K562 (cell line): Measurements from ENCODE around the gene KDM4C. TPM values are rescaled to one million over a fixed set of nuclear protein-coding genes. Genes with fewer than 3 reads are reported as not detected.
A peak's percentile ranks its signal among the peaks of the same experiment; 100 is the strongest.

Experiments
- ATAC-seq: fragments of 200-7000 bp; cut with Tn5 transposase; 3 replicates; pipeline ENCODE4 v1.9.1; 2020; ENCODE audit warnings: moderate library complexity
- BruUV-seq: library from RNA; stranded (reverse); fragments of 400-500 nt; replicated peaks from 2 replicates; lab custom pipeline; 2021; lab: Mats Ljungman, UMichigan
- CTCF ChIA-PET: fragments of 300-600 bp; formaldehyde crosslinking; extraction: SDS; loops from one replicate; lab custom pipeline; 2021; ENCODE audit warnings: low intra/inter-chr PET ratio; lab: Yijun Ruan, JAX
- POLR2A ChIA-PET: fragments of 300-600, 350-650 bp; sonication (Branson Sonifier 250); formaldehyde crosslinking; extraction: SDS; loops from one replicate; lab custom pipeline; 2021; ENCODE audit warnings: antibody characterized with exemption, inconsistent platforms; lab: Yijun Ruan, JAX
- DNase-seq, 4 experiments: peaks; one replicate each; pipeline versions ENCODE4 v3.0.0 to v3.0.0-alpha.2; 2011 to 2018; ENCODE audit warnings: low spot score in 3 of 4, mixed read lengths in 3 of 4; ENCODE audit errors: extremely low read depth in 1 of 4
- FAIRE-seq: peaks from 2 replicates; lab custom pipeline; 2011; peaks lifted over from hg19 to GRCh38; lab: Jason Lieb, UNC
- H2AFZ ChIP-seq: 2 replicates; pipeline ENCODE4 v1.6.0; 2011; ENCODE audit warnings: low read depth, low read length, control low read depth, inconsistent platforms
- H3K27ac ChIP-seq: fragments of 200-600 bp; 3 replicates; pipeline ENCODE4 v1.8.0; 2011; ENCODE audit warnings: low read depth, mild to moderate bottlenecking, control low read depth, inconsistent platforms, low read length, moderate library complexity, mixed read lengths; ENCODE audit errors: extremely low read depth
- H3K27me3 ChIP-seq, 2 experiments: fragments of 300-600 bp in 1 of 2; 2 replicates in 1 of 2; 3 replicates in 1 of 2; pipeline versions ENCODE4 v1.6.0 to v1.8.0; 2011; ENCODE audit warnings: inconsistent platforms in 2 of 2, low read length in 2 of 2, mild to moderate bottlenecking in 1 of 2, mixed read lengths in 1 of 2, moderate library complexity in 1 of 2; ENCODE audit not compliant: control insufficient read depth in 2 of 2, insufficient read depth in 2 of 2
- H3K36me3 ChIP-seq: fragments of 300-600 bp; 3 replicates; pipeline ENCODE4 v1.8.0; 2011; ENCODE audit warnings: mild to moderate bottlenecking, low read length, inconsistent platforms; ENCODE audit not compliant: control insufficient read depth, insufficient read depth
- H3K4me1 ChIP-seq, 2 experiments: fragments of 200-600 bp in 1 of 2; replicated peaks in 1 of 2; 2 replicates in 1 of 2; 3 replicates in 1 of 2; pipeline versions ENCODE4 v1.5.1 to v1.8.0; 2011; ENCODE audit warnings: inconsistent platforms in 2 of 2, low read length in 2 of 2, mild to moderate bottlenecking in 1 of 2, mixed read lengths in 1 of 2, moderate library complexity in 1 of 2; ENCODE audit not compliant: control insufficient read depth in 2 of 2, insufficient read depth in 2 of 2
- H3K4me2 ChIP-seq: 2 replicates; pipeline ENCODE4 v1.6.1; 2011; ENCODE audit warnings: low read length, control low read depth, inconsistent platforms, mixed read lengths; ENCODE audit not compliant: insufficient read depth
- H3K4me3 ChIP-seq: fragments of 200-600 bp; sonication (generic), shearing (Covaris generic); 2 replicates; pipeline ENCODE4 v1.5.1; 2016; ENCODE audit warnings: control low read depth, inconsistent platforms
- H3K79me2 ChIP-seq: fragments of 200-600 bp; 3 replicates; pipeline ENCODE4 v1.8.0; 2011; ENCODE audit warnings: low read length, inconsistent platforms; ENCODE audit not compliant: control insufficient read depth, insufficient read depth
- H3K9ac ChIP-seq, 2 experiments: 2 replicates each; pipeline versions ENCODE4 v1.6.0 to v1.6.1; 2011; ENCODE audit warnings: low read depth in 2 of 2, low read length in 2 of 2, control low read depth in 1 of 2, inconsistent platforms in 1 of 2, mild to moderate bottlenecking in 1 of 2, mixed read lengths in 1 of 2; ENCODE audit not compliant: insufficient read depth in 1 of 2
- H3K9me1 ChIP-seq: one replicate; pipeline ENCODE4 v1.6.0; 2011; ENCODE audit warnings: inconsistent platforms, mild to moderate bottlenecking, low read length, moderate library complexity; ENCODE audit not compliant: control insufficient read depth, insufficient read depth
- H3K9me3 ChIP-seq: replicated peaks from 2 replicates; pipeline ENCODE4 v1.5.1; 2011; ENCODE audit warnings: low read depth, low read length, inconsistent platforms; ENCODE audit not compliant: control insufficient read depth, insufficient read depth
- H4K20me1 ChIP-seq: replicated peaks from 2 replicates; pipeline ENCODE4 v1.6.1; 2011; ENCODE audit warnings: low read length, inconsistent platforms, mixed read lengths; ENCODE audit not compliant: control insufficient read depth, insufficient read depth
- ARID1B ChIP-seq: fragments of 450-650 bp; IDR thresholded peaks from 2 replicates; pipeline ENCODE4 v1.6.1; 2016; ENCODE audit warnings: antibody characterized with exemption, mild to moderate bottlenecking, inconsistent platforms
- BDP1 ChIP-seq: IDR thresholded peaks from 3 replicates; pipeline ENCODE4 v1.6.1; 2011; ENCODE audit not compliant: insufficient read length, insufficient read depth
- CHCHD3 ChIP-seq: fragments of 250-450 bp; sonication (Bioruptor Pico); IDR thresholded peaks from 2 replicates; pipeline ENCODE4 v2.1.2; 2022; ENCODE audit warnings: mild to moderate bottlenecking
- E2F3 ChIP-seq: fragments of 250-450 bp; sonication (Bioruptor Pico); IDR thresholded peaks from 2 replicates; pipeline ENCODE4 v1.4.0; 2020; ENCODE audit warnings: mild to moderate bottlenecking
- ELF1 ChIP-seq: fragments of 200-800 bp; sonication (Bioruptor generic); IDR thresholded peaks from 2 replicates; pipeline ENCODE4 v1.6.1; 2016; ENCODE audit warnings: missing genetic modification characterization, missing compliant biosample characterization
- HDAC1 ChIP-seq, 2 experiments: fragments of 450-650 bp; IDR thresholded peaks; 2 replicates each; pipeline ENCODE4 v1.6.1; 2016 to 2017; ENCODE audit warnings: inconsistent platforms in 1 of 2, mild to moderate bottlenecking in 1 of 2, moderate library complexity in 1 of 2
- HNRNPUL1 ChIP-seq: fragments of 200-400 bp; formaldehyde crosslinking; IDR thresholded peaks from 2 replicates; pipeline ENCODE4 v1.6.1; 2017; ENCODE audit warnings: low read length
- NEUROD1 ChIP-seq: fragments of 150-350 bp; IDR thresholded peaks from 2 replicates; pipeline ENCODE4 v1.6.1; 2014; ENCODE audit warnings: borderline replicate concordance, low read length, low read depth; ENCODE audit not compliant: partially characterized antibody
- NONO ChIP-seq, 2 experiments: fragments of 200-400 bp in 1 of 2; fragments of 450-650 bp in 1 of 2; formaldehyde crosslinking in 1 of 2; IDR thresholded peaks; 2 replicates each; pipeline ENCODE4 v1.6.1; 2017; ENCODE audit warnings: low read depth in 2 of 2, mild to moderate bottlenecking in 2 of 2, moderate library complexity in 2 of 2, low read length in 1 of 2
- TOE1 ChIP-seq, 2 experiments: fragments of 450-650 bp in 1 of 2; sonication (generic) in 1 of 2; formaldehyde crosslinking in 1 of 2; IDR thresholded peaks; 2 replicates each; pipeline versions ENCODE4 v1.7.1 to v1.8.0; 2016 to 2022; ENCODE audit warnings: borderline replicate concordance in 2 of 2, mild to moderate bottlenecking in 2 of 2, antibody characterized with exemption in 1 of 2, inconsistent platforms in 1 of 2, low read depth in 1 of 2, missing genetic modification reagents in 1 of 2, moderate library complexity in 1 of 2
- ZNF146 ChIP-seq: IDR thresholded peaks from one replicate; pipeline ENCODE4 v1.6.1; 2018; ENCODE audit warnings: missing compliant biosample characterization; ENCODE audit not compliant: unreplicated experiment
- WGBS: fragments of 100-300 bp; shearing (Covaris generic); methylation state at CpG from one replicate; pipeline ENCODE4 v1.1.6; 2016; ENCODE audit warnings: low coverage, mixed read lengths; ENCODE audit not compliant: insufficient coverage; ENCODE audit errors: missing lambda C conversion rate; 5-methylcytosine and 5-hydroxymethylcytosine counted together
- in situ Hi-C: fragments of 300-500 bp; cut with MboI; formaldehyde crosslinking; loops from 4 replicates; pipeline ENCODE4 v1.15.0; 2018; ENCODE audit warnings: inconsistent platforms, mixed read lengths
- intact Hi-C: fragments of 100-400 bp; cut with micrococcal nuclease; formaldehyde crosslinking; loops from 2 replicates; pipeline ENCODE4 v1.14.2; 2022
- polyA plus RNA-seq, 8 experiments: library from polyadenylated mRNA; depleted of rRNA in 4 of 8; stranded (reverse) in 5 of 8; unstranded in 3 of 8; fragments of >200 nt; fragmentation: Nextera tagmentation in 2 of 8; fragmentation: Illumina TruSeq in 1 of 8; extraction: Ambion mirVana in 2 of 8; extraction: Trizol in 1 of 8; gene quantifications; 2 replicates each; pipeline versions ENCODE4 v1.2.1 to v1.2.3, GENCODE V29; 2011 to 2014; ENCODE audit warnings: inconsistent platforms in 1 of 8, missing spikeins in 1 of 8
- total RNA-seq, 7 experiments: library from RNA; depleted of rRNA in 6 of 7; stranded (reverse); fragments of >200 nt in 6 of 7; fragmentation: Illumina TruSeq in 2 of 7; extraction: Trizol in 2 of 7; gene quantifications; 2 replicates each; pipeline versions ENCODE4 v1.2.1 to v1.2.3, GENCODE V29; 2011 to 2021; ENCODE audit warnings: low replicate concordance in 1 of 7
- TF ChIP-seq, protein P1 (sequence below): fragments of 250-450 bp; sonication (Bioruptor Pico); IDR thresholded peaks from 2 replicates; pipeline ENCODE4 v1.9.0; 2021; ENCODE audit warnings: mild to moderate bottlenecking, inconsistent platforms
- TF ChIP-seq, protein P2 (sequence below): fragments of 250-450 bp; sonication (Bioruptor Pico); IDR thresholded peaks from 2 replicates; pipeline ENCODE4 v1.4.0; 2020; ENCODE audit warnings: mild to moderate bottlenecking, moderate library complexity

KDM4C gene
- total and polyA plus RNA-seq, 9 of the 15 experiments (the other 6 are each of a cell fraction or from before 2014, with no cell fraction given): 5.4 to 17.0 (median 12.6) TPM

DNA sequence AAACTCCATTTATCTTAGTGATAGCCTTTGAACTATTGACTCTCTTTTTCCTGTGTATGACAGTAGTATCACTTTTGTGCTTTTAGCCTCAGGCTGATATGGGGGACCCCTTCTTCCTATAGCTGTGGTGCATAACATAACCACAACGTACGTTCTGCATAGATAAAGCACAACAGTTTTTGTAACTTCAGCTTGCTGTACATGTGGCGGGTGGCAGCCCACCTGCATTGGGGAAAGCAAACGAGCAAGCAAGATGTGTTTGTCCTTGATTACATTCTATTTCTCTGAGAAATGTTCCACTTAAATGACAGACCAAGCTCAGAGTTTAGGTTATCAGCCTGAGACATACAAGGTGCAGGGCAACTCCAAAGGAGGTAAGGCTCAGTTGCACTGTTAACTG, 309.4 kb downstream of the KDM4C start (continued):
- TF ChIP-seq TOE1 (IDR thresholded peaks at IDR 0.05; ENCODE audit: borderline replicate concordance) (0 out of 2 replicates have a peak, but pooled peaks have one; percentile 20), TOE1 (CRISPR knock-in tag; IDR thresholded peaks at IDR 0.05; ENCODE audit: borderline replicate concordance, low read depth) (no peak), NONO (IDR thresholded peaks at IDR 0.05; ENCODE audit: low read depth in 2 of 2, low read length in 1 of 2) (no peak), HDAC1 (IDR thresholded peaks at IDR 0.05) (peak in 1 of 2 experiments; percentile 82; a peak in 3 of 4 replicates)

DNA sequence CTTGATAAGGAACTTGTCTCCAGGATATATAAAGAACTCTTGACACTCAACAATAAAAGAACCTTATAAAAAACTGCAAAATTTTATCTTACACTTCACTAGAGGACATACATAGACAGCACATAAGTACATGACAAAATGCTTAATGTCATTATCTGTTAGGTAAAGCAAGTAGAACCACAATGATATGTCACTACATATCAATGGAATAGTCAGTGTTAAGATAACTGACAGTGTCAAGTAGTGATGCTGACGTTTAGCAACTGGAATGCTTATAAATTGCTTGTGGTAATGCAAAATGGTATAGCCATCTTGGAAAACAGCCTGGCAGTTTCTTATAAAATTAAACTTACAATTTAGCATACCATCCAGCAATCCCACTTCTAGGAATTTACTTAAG, 314.1 kb downstream of the KDM4C start:
- H2AFZ ChIP-seq: no peak overlapping the region
- H3K9me1 ChIP-seq: no peaks in the 10 kb centered on the region
- no peaks in the 10 kb centered on the region for H4K20me1 ChIP-seq
- CTCF ChIA-PET: no interaction called here
- intact Hi-C loops: no loop called here
- H3K27ac ChIP-seq: no peak overlapping the region
- BruUV-seq: no TSS peak
- peaks cover under 1% of the 10 kb centered on the region; the same call in 2 of the 3 replicates for H3K36me3 ChIP-seq
- POLR2A ChIA-PET: no interaction called here
- H3K9me3 ChIP-seq: no peaks in the 10 kb centered on the region
- no peak overlapping the region for H3K9ac ChIP-seq
- no peak for FAIRE-seq
- in situ Hi-C loops: no loop called here
- 0% methylated on average over 1 of the region's 1 CpG for WGBS
- no peaks in the 10 kb centered on the region for H3K27me3 ChIP-seq
- DNase-seq: no peak
- H3K4me1 ChIP-seq: peaks cover 0 to 9% of the 10 kb centered on the region in 2 experiments; a peak in 3 of 5 replicates
- ATAC-seq: no peak
- no peak for TF ChIP-seq CHCHD3 (CRISPR knock-in tag)
- no peak for TF ChIP-seq E2F3 (CRISPR knock-in tag)
- TF ChIP-seq, protein P1, sequence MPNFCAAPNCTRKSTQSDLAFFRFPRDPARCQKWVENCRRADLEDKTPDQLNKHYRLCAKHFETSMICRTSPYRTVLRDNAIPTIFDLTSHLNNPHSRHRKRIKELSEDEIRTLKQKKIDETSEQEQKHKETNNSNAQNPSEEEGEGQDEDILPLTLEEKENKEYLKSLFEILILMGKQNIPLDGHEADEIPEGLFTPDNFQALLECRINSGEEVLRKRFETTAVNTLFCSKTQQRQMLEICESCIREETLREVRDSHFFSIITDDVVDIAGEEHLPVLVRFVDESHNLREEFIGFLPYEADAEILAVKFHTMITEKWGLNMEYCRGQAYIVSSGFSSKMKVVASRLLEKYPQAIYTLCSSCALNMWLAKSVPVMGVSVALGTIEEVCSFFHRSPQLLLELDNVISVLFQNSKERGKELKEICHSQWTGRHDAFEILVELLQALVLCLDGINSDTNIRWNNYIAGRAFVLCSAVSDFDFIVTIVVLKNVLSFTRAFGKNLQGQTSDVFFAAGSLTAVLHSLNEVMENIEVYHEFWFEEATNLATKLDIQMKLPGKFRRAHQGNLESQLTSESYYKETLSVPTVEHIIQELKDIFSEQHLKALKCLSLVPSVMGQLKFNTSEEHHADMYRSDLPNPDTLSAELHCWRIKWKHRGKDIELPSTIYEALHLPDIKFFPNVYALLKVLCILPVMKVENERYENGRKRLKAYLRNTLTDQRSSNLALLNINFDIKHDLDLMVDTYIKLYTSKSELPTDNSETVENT (CRISPR knock-in tag): no peak
- no peak for TF ChIP-seq ZNF146
- TF ChIP-seq ELF1: no peak
- no peak for TF ChIP-seq BDP1
- no peak for TF ChIP-seq HNRNPUL1
- no peak for TF ChIP-seq NEUROD1
- TF ChIP-seq ARID1B: no peak
- TF ChIP-seq, protein P2, sequence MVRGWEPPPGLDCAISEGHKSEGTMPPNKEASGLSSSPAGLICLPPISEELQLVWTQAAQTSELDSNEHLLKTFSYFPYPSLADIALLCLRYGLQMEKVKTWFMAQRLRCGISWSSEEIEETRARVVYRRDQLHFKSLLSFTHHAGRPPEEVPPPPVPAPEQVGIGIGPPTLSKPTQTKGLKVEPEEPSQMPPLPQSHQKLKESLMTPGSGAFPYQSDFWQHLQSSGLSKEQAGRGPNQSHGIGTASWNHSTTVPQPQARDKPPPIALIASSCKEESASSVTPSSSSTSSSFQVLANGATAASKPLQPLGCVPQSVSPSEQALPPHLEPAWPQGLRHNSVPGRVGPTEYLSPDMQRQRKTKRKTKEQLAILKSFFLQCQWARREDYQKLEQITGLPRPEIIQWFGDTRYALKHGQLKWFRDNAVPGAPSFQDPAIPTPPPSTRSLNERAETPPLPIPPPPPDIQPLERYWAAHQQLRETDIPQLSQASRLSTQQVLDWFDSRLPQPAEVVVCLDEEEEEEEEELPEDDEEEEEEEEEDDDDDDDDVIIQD (CRISPR knock-in tag): no peak
- no peaks in the 10 kb centered on the region for H3K79me2 ChIP-seq
- no peak overlapping the region for H3K4me2 ChIP-seq
- H3K4me3 ChIP-seq: no peak overlapping the region
